T47D (cell line): ENCODE data around the gene MCCC2.
"Not testable (repeated sequence)": the region's sequence is repeated elsewhere in the genome, so short reads cannot be mapped to it uniquely, and the experiment has no call there.

ENCODE experiments used
- DNase-seq, 2 experiments: peaks; one replicate each; pipeline versions ENCODE4 v3.0.0 to v3.0.0-alpha.2; 2011 to 2012; ENCODE audit warnings: low read depth in 1 of 2, low spot score in 1 of 2
- JUND ChIP-seq: IDR thresholded peaks from 2 replicates; pipeline ENCODE4 v1.6.1; 2012; ENCODE audit warnings: low read depth
- in situ Hi-C: cut with HindIII; loops from 2 replicates; pipeline ENCODE4 v1.10.0; 2016; ENCODE audit warnings: low sequenced_read_pairs, low pct_unique_long_range_greater_than_20kb

Gene MCCC2

DNA sequence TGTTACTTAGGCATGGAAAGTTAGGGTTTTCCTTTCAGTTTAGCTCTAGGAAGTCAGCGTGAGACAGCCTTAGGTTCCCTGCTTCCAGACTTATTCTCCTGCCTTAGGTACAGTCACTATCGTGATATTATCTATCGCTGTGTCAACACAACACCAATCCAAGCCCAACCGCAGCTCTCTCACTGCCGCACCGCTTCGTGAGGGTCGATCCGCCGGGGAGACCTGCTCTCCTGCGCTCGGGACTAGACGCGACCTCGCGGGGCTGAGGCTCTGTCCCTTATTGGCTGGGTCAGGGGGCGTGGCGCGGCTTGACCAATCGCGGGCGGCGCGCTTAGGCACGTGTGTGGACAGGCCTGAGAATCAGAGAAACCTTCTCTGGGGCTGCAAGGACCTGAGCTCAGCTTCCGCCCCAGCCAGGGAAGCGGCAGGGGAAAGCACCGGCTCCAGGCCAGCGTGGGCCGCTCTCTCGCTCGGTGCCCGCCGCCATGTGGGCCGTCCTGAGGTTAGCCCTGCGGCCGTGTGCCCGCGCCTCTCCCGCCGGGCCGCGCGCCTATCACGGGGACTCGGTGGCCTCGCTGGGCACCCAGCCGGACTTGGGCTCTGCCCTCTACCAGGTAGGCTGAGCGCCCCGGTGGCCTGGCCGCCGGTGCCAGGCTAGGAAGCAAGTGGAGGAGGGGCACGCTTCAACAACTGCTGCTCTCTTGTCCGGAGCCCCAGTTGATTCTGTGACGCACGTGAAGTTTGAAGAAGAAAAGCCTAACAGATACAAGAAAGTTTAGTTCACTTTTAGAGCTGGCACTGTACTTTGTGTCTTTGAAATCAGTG, at the start of gene MCCC2:
Gene MCCC2, plus strand, starts transcription at position 400 of the 825 bp plus-strand sequence. Its CDS starts 86 bp downstream, at position 486.
- no peak for TF ChIP-seq JUND
- DNase-seq: peak; percentile 80 to 99
- in situ Hi-C loops: no loop called here

DNA sequence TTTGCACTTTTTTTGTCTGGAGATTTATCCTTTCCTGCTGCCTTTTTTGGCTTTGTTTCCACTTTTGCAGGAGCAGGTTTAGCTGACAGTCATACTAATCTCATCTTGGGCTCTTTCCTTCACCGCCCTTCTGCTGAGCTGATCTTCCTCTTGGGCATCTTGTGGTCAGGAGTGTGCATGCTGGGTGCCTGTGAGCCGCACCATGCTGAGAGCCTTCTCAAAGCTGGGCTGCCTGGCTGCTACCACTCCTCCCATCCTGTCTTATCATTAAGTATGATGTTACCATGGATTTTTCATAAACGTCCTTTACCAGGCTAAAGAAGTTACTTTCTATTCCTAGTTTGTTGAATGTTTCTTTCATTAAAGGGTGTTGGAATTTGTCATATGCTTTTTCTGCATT, 49.5 kb upstream of the MCCC2 start:
- DNase-seq: no peak
- TF ChIP-seq JUND: no peak
- in situ Hi-C loops: no loop called here

DNA sequence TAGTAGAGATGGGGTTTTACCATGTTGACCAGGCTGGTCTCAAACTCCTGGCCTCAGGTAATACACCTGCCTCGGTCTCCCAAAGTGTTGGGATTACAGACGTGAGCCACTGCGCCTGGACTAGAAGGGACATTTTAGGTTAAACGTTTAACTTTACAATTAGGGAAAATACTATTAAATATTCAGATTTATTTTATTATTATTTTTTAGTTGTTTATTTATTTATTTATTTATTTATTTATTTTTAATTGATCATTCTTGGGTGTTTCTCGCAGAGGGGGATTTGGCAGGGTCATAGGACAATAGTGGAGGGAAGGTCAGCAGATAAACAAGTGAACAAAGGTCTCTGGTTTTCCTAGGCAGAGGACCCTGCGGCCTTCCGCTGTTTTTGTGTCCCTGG, 36.3 kb upstream of the MCCC2 start:
- DNase-seq, in situ Hi-C loops: not testable (repeated sequence)

DNA sequence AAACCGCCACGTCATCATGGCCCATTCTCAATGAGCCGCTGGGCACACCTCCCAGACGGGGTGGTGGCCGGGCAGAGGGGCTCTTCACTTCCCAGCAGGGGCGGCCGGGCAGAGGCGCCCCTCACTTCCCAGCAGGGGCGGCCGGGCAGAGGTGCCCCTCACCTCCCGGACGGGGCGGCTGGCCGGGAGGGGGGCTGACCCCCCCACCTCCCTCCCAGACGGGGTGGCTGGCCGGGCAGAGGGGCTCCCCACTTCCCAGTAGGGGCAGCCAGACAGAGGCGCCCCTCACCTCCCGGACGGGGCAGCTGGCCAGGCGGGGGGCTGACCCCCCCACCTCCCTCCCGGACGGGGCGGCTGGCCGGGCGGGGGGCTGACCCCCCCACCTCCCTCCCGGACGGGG, 35.6 kb upstream of the MCCC2 start:
- in situ Hi-C loops, DNase-seq: not testable (repeated sequence)

DNA sequence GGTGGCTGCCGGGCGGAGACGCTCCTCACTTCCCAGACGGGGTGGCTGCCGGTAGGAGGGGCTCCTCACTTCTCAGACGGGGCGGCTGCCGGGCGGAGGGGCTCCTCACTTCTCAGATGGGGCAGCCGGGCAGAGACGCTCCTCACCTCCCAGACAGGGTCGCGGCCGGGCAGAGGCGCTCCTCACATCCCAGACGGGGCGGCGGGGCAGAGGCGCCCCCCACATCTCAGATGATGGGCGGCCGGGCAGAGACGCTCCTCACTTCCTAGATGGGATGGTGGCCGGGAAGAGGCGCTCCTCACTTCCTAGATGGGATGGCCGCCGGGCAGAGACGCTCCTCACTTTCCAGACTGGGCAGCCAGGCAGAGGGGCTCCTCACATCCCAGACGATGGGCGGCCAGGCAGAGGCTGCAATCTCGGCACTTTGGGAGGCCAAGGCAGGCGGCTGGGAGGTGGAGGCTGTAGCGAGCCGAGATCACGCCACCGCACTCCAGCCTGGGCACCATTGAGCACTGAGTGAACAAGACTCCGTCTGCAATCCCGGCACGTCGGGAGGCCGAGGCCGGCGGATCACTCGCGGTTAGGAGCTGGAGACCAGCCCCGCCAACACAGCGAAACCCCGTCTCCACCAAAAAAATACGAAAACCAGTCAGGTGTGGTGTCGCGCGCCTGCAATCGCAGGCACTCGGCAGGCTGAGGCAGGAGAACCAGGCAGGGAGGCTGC, 35.0 kb upstream of the MCCC2 start:
- in situ Hi-C loops, DNase-seq: not testable (repeated sequence)

DNA sequence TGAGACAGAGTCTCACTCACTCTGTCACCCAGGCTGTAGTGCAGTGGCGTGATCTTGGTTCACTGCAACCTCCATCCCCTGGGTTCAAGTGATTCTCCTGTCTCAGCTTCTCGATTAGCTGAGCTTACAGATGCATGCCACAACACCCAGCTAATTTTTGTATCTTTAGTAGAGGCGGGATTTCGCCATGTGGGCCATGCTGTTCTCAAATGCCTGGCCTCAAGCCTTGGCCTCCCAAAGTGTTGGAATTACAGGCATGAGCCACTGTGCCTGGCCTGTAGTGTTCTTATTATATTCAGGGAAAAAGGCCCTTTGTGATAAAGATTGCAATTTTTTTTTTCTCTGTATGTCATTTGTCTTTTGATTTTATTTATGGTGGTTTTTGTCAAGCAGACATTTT, 24.0 kb upstream of the MCCC2 start:
- in situ Hi-C loops: no loop called here
- no peak for TF ChIP-seq JUND
- no peak for DNase-seq

DNA sequence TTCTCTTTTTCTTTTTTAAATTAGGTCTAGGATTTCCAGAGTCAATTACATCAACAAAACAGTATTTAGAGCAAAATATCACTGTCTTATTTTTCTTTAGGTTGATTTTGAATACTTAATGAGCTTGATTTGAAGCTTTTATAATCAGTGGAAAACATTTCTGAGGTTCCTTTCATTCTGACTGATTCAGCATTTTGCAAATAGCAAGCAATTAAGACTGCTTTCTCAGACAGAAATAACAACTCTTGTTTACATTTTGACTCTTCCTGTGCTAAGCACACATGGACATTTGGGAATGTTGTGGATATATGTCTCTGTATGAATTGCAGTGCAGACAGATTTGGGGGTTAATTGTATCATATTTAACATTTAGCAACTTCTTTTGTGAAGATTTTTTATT, 22.2 kb upstream of the MCCC2 start:
- in situ Hi-C loops: no loop called here
- DNase-seq: no peak
- no peak for TF ChIP-seq JUND

DNA sequence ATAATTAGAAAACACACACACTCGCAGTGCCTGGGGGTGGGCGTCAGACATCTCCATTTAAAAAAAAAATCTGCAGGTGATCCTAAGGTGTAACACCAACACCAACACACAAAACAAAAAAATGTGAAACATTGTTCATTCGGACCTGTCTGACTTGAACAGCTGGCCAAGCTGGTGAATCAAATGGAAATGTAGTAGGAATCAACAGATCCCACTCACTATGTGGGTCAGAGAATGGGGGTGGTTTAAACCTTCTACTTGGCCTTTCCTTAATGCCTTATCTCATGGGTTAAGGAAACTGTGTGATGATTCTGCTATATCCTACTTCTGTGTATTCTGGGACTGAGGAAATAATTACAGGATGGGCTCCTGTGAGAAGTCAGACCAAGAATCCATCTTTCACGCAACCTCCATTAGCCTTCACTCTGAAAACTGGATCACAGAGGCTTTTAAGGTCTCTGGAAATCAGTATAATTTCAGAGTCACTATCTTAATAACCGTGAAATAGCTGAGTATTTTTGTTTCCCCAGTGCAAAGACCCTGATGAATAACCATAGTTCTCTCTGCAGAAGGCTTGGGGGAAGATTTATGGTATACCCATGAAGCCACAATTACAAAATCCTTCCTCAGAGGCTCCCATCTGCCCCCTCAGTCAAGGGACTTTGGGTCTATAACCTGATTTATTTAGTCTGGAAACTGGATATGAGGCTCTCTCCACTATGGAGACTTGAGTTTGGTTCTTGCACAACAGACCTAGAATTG, 17.2 kb upstream of the MCCC2 start:
- in situ Hi-C loops: no loop called here
- no peak for DNase-seq
- no peak for TF ChIP-seq JUND

DNA sequence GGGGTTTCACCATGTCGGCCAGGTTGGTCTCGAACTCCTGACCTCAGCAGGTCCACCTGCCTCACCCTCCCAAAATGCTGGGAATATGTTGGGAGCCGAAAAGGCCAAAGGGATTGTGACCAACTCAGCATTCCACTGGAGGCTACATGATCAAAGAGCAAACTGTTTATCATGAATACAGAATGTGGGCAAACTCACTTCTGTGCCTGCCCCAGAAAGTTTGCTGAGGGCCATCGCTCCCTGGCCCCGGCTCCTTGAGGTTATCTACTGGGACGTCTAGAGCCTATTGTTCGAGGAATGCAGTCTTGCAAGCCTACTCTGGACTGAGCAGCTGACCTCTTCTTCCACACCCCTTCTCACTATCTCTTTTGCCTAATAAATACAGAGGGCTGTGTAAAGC, 15.3 kb upstream of the MCCC2 start:
- in situ Hi-C loops: not testable (repeated sequence)

DNA sequence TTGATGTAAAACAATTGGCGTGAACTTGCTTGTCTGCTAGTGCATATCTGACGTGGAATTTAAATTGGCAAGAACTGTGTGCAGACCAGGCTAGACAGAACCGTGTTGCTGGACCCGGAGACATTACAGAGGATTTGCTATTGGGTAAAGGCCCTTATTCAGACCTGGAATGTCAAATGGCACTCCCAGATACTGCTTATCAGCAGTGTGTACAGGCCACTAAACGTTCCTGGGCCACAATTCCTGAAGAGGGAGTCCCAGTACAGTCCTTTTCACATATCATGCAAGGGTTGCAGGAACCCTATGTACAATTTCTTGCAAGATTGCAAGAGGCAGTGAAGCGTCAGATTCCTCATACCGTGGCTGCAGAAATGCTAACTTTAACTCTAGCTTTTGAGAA, 13.5 kb upstream of the MCCC2 start:
- TF ChIP-seq JUND: no peak
- in situ Hi-C loops: no loop called here
- no peak for DNase-seq

More for the DNA sequence above, 15.3 kb upstream of the MCCC2 start:
- DNase-seq: not testable (repeated sequence)

DNA sequence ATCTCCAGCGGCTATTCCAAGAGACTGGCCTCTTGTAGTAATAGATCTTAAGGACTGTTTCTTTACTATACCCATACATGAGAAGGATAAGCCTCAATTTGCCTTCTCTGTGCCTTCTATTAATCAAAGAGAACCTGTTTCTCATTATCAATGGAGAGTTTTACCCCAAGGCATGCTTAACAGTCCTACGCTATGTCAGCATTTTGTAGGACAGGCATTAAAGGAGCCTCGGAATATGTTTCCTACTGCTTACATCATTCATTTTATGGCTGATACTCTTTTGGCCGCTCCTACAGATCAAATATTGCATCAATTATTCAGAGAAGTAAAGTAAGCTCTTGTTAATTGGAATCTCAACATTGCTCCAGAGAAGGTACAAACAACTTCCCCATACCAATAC, 11.6 kb upstream of the MCCC2 start:
- DNase-seq, in situ Hi-C loops: not testable (repeated sequence)

DNA sequence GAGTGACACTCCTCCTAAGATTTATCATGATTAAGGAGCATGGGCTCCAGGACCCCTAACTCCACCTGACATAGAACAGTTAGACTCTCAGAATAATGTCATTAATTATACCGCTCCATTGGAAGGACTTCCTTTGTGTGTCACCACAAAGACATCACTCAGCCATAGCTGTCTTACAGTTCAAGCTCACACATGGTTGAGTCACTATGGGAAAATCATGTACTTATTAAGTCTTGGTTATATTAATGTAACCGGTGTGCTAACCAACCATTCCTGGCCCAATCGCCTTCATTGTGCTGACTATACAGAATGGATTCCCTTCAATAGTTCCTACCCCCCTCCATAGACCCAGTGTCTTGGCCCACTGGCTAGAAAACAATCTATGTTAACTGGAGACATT, 10.9 kb upstream of the MCCC2 start:
- no peak for TF ChIP-seq JUND
- in situ Hi-C loops: no loop called here
- DNase-seq: no peak

DNA sequence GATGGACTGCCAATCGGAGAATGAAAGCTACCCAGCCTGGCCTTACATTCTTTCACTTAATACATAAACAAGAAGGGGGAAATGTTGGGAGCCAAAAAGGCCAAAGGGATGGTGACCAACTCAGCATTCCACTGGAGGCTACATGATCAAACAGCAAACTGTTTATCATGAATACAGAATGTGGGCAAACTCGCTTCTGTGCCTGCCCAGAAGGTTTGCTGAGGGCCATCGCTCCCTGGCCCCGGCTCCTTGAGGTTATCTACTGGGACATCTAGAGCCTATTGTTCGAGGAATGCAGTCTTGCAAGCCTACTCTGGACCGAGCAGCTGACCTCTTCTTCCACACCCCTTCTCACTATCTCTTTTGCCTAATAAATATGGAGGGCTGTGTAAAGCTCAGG, 9.3 kb upstream of the MCCC2 start:
- DNase-seq: peak in 1 of 2 experiments; percentile 53
- in situ Hi-C loops: not testable (repeated sequence)
